ENCODE measurements around the gene C2CD2L. TPM values are rescaled to one million over a fixed set of nuclear protein-coding genes. Genes with fewer than 3 reads are reported as not detected.

Gene C2CD2L
- total RNA-seq, 1 donor from 2014 or later, result 6.1 TPM

GRCh38 chr11:119103793-119104192, 3.4 kb upstream of the C2CD2L start:
- DNase-seq (ENCODE audit: low read depth), result no peak
- no peak overlapping the region for H3K4me3 ChIP-seq (ENCODE audit: low read depth, low read length)
- TF ChIP-seq, protein P1, sequence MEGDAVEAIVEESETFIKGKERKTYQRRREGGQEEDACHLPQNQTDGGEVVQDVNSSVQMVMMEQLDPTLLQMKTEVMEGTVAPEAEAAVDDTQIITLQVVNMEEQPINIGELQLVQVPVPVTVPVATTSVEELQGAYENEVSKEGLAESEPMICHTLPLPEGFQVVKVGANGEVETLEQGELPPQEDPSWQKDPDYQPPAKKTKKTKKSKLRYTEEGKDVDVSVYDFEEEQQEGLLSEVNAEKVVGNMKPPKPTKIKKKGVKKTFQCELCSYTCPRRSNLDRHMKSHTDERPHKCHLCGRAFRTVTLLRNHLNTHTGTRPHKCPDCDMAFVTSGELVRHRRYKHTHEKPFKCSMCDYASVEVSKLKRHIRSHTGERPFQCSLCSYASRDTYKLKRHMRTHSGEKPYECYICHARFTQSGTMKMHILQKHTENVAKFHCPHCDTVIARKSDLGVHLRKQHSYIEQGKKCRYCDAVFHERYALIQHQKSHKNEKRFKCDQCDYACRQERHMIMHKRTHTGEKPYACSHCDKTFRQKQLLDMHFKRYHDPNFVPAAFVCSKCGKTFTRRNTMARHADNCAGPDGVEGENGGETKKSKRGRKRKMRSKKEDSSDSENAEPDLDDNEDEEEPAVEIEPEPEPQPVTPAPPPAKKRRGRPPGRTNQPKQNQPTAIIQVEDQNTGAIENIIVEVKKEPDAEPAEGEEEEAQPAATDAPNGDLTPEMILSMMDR (conservative IDR thresholded peaks at IDR 0.05; ENCODE audit: low read depth, low read length), result peak; percentile 36

DNA sequence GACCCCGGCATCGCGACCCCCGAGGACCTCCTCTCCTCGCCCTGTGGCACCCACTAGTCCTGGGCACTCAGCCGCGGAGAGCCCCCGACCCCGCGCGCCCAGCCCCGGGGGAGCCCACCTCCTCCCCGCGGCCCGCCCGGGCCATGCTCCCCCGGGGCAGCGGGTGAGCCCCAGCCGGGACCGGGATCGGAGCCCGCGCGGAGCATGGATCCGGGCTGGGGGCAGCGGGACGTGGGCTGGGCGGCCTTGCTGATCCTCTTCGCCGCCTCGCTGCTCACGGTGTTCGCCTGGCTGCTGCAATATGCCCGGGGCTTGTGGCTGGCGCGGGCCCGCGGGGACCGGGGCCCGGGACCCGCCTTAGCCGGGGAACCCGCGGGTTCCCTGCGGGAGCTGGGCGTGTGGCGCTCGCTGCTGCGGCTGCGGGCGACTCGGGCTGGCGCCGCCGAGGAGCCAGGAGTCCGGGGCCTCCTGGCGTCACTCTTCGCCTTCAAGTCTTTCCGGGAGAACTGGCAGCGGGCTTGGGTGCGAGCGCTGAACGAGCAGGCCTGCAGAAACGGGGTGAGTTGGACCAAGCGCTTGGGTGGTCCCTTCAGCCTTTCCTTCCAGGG, 498 bp downstream of the C2CD2L start:
- DNase-seq (ENCODE audit: low read depth), result no peak
- TF ChIP-seq, protein P1 (conservative IDR thresholded peaks at IDR 0.05; ENCODE audit: low read depth, low read length), result no peak
- H3K4me3 ChIP-seq (ENCODE audit: low read depth, low read length), result peak overlapping the region; percentile 93

- TF ChIP-seq, protein P1 (conservative IDR thresholded peaks at IDR 0.05; ENCODE audit: low read depth, low read length), result no peak
- no peak for DNase-seq (ENCODE audit: low read depth)
- H3K4me3 ChIP-seq (ENCODE audit: low read depth, low read length), result peak overlapping the region; percentile 93
These were observed 1.2 kb downstream of the C2CD2L start for GRCh38 chr11:119108146-119108856.

DNA sequence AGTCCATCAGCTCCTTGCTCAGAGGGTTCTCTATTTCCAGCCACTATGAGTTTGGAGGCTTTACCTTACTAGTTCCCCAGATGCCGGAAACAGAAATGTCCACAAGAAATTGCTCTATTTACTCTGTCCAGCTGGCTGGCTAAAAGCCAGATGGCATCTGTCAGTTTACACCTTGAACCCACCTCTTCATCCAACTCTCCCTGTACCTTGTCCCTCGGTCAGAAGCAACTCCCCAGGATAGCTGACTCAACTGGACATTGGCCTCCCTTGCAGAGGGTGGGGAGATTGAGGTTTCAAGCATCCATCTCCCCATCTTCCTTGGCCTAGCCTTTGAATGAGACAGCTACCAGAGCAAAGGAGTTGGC, 1.7 kb downstream of the C2CD2L start:
- DNase-seq (ENCODE audit: low read depth), result no peak
- H3K4me3 ChIP-seq (ENCODE audit: low read depth, low read length), result peak overlapping the region; percentile 93
- TF ChIP-seq, protein P1 (conservative IDR thresholded peaks at IDR 0.05; ENCODE audit: low read depth, low read length), result no peak

- TF ChIP-seq, protein P1 (conservative IDR thresholded peaks at IDR 0.05; ENCODE audit: low read depth, low read length), result no peak
- DNase-seq (ENCODE audit: low read depth), result no peak
- H3K4me3 ChIP-seq (ENCODE audit: low read depth, low read length), result no peak overlapping the region
These were observed 2.7 kb downstream of the C2CD2L start for GRCh38 chr11:119109843-119110242.

GRCh38 chr11:119110439-119110838, 3.3 kb downstream of the C2CD2L start:
- TF ChIP-seq, protein P1 (conservative IDR thresholded peaks at IDR 0.05; ENCODE audit: low read depth, low read length), result no peak
- no peak overlapping the region for H3K4me3 ChIP-seq (ENCODE audit: low read depth, low read length)
- no peak for DNase-seq (ENCODE audit: low read depth)
